Stimulated activated CD8-positive, alpha-beta memory T cell treated with anti-CD3 and anti-CD28 coated beads, Interleukin-15, amount 100 ng/mL, for 1 hour (primary cell): ENCODE data around the gene PLEKHB2.
"Not testable (repeated sequence)": the region's sequence is repeated elsewhere in the genome, so short reads cannot be mapped to it uniquely, and the experiment has no call there.

Source experiments
- DNase-seq: peaks from one replicate; pipeline ENCODE4 v3.0.0-alpha.2; 2020; ENCODE audit warnings: low read depth

Gene PLEKHB2

GRCh38 chr2:131143803-131144202, 38.7 kb downstream of the PLEKHB2 start:
- DNase-seq: no peak

- no peak for DNase-seq
Observed at GRCh38 chr2:131145040-131145439, 39.9 kb downstream of the PLEKHB2 start.

- no peak for DNase-seq
Observed at GRCh38 chr2:131146231-131146630, 41.1 kb downstream of the PLEKHB2 start.

GRCh38 chr2:131146749-131147148, 41.6 kb downstream of the PLEKHB2 start:
- no peak for DNase-seq

- no peak for DNase-seq
Observed at GRCh38 chr2:131148426-131148825, 43.3 kb downstream of the PLEKHB2 start.

- DNase-seq: not testable (repeated sequence)
Observed at GRCh38 chr2:131150109-131150508, 45.0 kb downstream of the PLEKHB2 start.

GRCh38 chr2:131151398-131151797, 46.3 kb downstream of the PLEKHB2 start:
- no peak for DNase-seq

GRCh38 chr2:131152074-131152473, 46.9 kb downstream of the PLEKHB2 start:
- no peak for DNase-seq

- no peak for DNase-seq
Observed at GRCh38 chr2:131153529-131153928, 48.4 kb downstream of the PLEKHB2 start.

GRCh38 chr2:131154071-131154531, 49.0 kb downstream of the PLEKHB2 start:
- DNase-seq: peak; percentile 24

- DNase-seq: no peak
Observed at GRCh38 chr2:131154647-131155046, 49.5 kb downstream of the PLEKHB2 start.

- DNase-seq: no peak
Observed at GRCh38 chr2:131155208-131155855, 50.2 kb downstream of the PLEKHB2 start.

- DNase-seq: no peak
Observed at GRCh38 chr2:131156452-131157149, 51.5 kb downstream of the PLEKHB2 start.

GRCh38 chr2:131165562-131165961, 60.4 kb downstream of the PLEKHB2 start:
- DNase-seq: not testable (repeated sequence)

- no peak for DNase-seq
Observed at GRCh38 chr2:131168538-131168937, 63.4 kb downstream of the PLEKHB2 start.

GRCh38 chr2:131178050-131178449, 72.9 kb downstream of the PLEKHB2 start:
- DNase-seq: not testable (repeated sequence)

GRCh38 chr2:131178721-131179418, 73.7 kb downstream of the PLEKHB2 start:
- DNase-seq: not testable (repeated sequence)

- DNase-seq: not testable (repeated sequence)
Observed at GRCh38 chr2:131181451-131181850, 76.3 kb downstream of the PLEKHB2 start.

GRCh38 chr2:131193421-131193820, 88.3 kb downstream of the PLEKHB2 start:
- DNase-seq: not testable (repeated sequence)

- not testable (repeated sequence) for DNase-seq
Observed at GRCh38 chr2:131196186-131196585, 91.0 kb downstream of the PLEKHB2 start.
